WTC11 (cell line): ENCODE results near the gene MAP7D1. TPM values are rescaled to one million over a fixed set of nuclear protein-coding genes. Genes with fewer than 3 reads are reported as not detected.

Experiments used
- ATF1 ChIP-seq: sonication (generic); formaldehyde crosslinking; IDR thresholded peaks from 2 replicates; pipeline ENCODE4 v1.8.1; 2023; ENCODE audit warnings: mild to moderate bottlenecking, moderate library complexity, missing genetic modification reagents
- ELF4 ChIP-seq: sonication (generic); formaldehyde crosslinking; IDR thresholded peaks from 2 replicates; pipeline ENCODE4 v1.8.1; 2022; ENCODE audit warnings: low read depth, mild to moderate bottlenecking, moderate library complexity, missing genetic modification reagents
- ESRRA ChIP-seq: sonication (generic); formaldehyde crosslinking; IDR thresholded peaks from 2 replicates; pipeline ENCODE4 v1.8.1; 2022; ENCODE audit warnings: mild to moderate bottlenecking, missing genetic modification reagents, borderline replicate concordance
- ETV6 ChIP-seq: sonication (generic); formaldehyde crosslinking; IDR thresholded peaks from 2 replicates; pipeline ENCODE4 v1.8.1; 2022; ENCODE audit warnings: mild to moderate bottlenecking, missing genetic modification reagents
- FOXJ3 ChIP-seq: sonication (generic); formaldehyde crosslinking; IDR thresholded peaks from 2 replicates; pipeline ENCODE4 v1.9.0; 2021; ENCODE audit warnings: missing genetic modification reagents, mild to moderate bottlenecking, borderline replicate concordance
- HMGA2 ChIP-seq: fragments of 250-450 bp; sonication (Bioruptor Pico); IDR thresholded peaks from 2 replicates; pipeline ENCODE4 v1.4.0; 2021; ENCODE audit warnings: mild to moderate bottlenecking, moderate library complexity
- NFYB ChIP-seq: sonication (generic); formaldehyde crosslinking; conservative IDR thresholded peaks from 2 replicates; pipeline ENCODE4 v1.8.0; 2022; ENCODE audit warnings: low read depth, missing genetic modification reagents
- RORB ChIP-seq: fragments of 250-450 bp; sonication (Bioruptor Pico); IDR thresholded peaks from 2 replicates; pipeline ENCODE4 v1.9.0; 2021; ENCODE audit warnings: mild to moderate bottlenecking
- SP1 ChIP-seq: sonication (generic); formaldehyde crosslinking; conservative IDR thresholded peaks from 2 replicates; pipeline ENCODE4 v1.8.1; 2022; ENCODE audit warnings: missing genetic modification reagents
- TCF7 ChIP-seq: sonication (generic); formaldehyde crosslinking; IDR thresholded peaks from 2 replicates; pipeline ENCODE4 v1.8.0; 2022; ENCODE audit warnings: mild to moderate bottlenecking, low read depth, missing genetic modification reagents, moderate library complexity
- TP53 ChIP-seq: sonication (generic); formaldehyde crosslinking; IDR thresholded peaks from 2 replicates; pipeline ENCODE4 v1.8.1; 2023; ENCODE audit warnings: mild to moderate bottlenecking, missing genetic modification reagents
- ZNF317 ChIP-seq: sonication (generic); formaldehyde crosslinking; IDR thresholded peaks from 2 replicates; pipeline ENCODE4 v1.8.1; 2023; ENCODE audit warnings: low read depth, mild to moderate bottlenecking, moderate library complexity, missing genetic modification reagents, borderline replicate concordance
- ZNF396 ChIP-seq: fragments of 250-450 bp; sonication (Bioruptor Pico); IDR thresholded peaks from 2 replicates; pipeline ENCODE4 v1.8.0; 2021; ENCODE audit warnings: mild to moderate bottlenecking, moderate library complexity, borderline replicate concordance
- ZNF423 ChIP-seq: fragments of 250-450 bp; sonication (Bioruptor Pico); IDR thresholded peaks from 2 replicates; pipeline ENCODE4 v2.1.2; 2022; ENCODE audit warnings: mild to moderate bottlenecking, moderate library complexity
- total RNA-seq: library from RNA; stranded (reverse); gene quantifications from 3 replicates; pipeline ENCODE4 v1.2.3, GENCODE V29; 2021
- TF ChIP-seq, protein P1 (sequence below): sonication (generic); formaldehyde crosslinking; IDR thresholded peaks from 2 replicates; pipeline ENCODE4 v1.8.0; 2022; ENCODE audit warnings: missing genetic modification reagents
- TF ChIP-seq, protein P2 (sequence below): sonication (generic); formaldehyde crosslinking; IDR thresholded peaks from 2 replicates; pipeline ENCODE4 v1.8.1; 2023; ENCODE audit warnings: mild to moderate bottlenecking, moderate library complexity, missing genetic modification reagents
- TF ChIP-seq, protein P3 (sequence below): sonication (generic); formaldehyde crosslinking; IDR thresholded peaks from 2 replicates; pipeline ENCODE4 v1.8.0; 2022; ENCODE audit warnings: mild to moderate bottlenecking, missing genetic modification reagents
- TF ChIP-seq, protein P4 (sequence below): sonication (generic); formaldehyde crosslinking; IDR thresholded peaks from 2 replicates; pipeline ENCODE4 v1.8.1; 2023; ENCODE audit warnings: mild to moderate bottlenecking, missing genetic modification reagents, moderate library complexity
- TF ChIP-seq, protein P5 (sequence below): fragments of 250-450 bp; sonication (Bioruptor Pico); IDR thresholded peaks from 2 replicates; pipeline ENCODE4 v1.9.0; 2021; ENCODE audit warnings: mild to moderate bottlenecking, borderline replicate concordance

MAP7D1 gene
- total RNA-seq, 1 experiment from 2014 or later, result 88.7 TPM

DNA sequence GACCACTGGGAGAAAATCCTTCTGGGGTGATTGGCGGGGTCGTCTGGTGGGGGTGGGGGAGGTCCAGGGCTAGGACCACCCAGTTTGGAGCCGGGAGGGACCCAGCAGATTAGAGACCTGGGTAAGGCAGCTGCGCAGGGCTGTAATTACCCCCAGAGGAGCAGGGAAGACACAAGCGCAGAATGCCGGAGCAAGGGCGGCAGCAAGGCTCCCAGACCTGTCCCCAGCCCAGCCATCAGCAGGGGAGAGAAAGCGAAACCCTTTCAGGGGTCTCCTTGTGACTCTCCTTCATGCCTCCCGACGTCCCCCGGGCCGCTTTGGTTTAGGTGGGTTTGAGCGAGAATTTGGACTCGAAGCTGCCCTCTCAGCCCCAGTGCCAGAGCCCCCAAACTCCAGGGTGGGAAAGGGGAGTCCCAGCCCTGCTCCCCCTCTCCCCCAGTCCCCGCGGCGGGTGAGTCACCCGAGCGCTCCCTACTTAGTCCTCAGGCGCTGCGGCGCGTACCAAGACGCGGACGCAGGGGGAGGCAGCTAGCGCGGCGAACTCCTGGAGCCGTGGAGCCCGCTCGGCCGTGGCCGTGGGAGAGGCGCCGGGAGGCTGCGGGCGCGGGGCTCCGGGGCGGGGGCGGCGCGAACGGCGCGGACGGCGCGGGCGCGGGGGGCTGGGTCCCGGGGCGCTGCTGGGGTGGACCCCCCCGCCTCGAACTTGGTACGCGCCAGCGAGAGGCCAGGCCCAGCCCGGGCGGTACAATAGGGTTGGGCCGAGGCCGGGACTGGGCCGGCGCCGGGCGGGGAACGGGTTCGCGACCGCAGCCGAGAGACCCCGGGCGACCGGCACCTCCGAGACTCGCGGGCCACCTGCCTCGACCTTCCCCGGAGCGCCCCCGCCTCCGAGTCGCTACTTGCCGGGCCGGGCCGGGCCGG lies at the start of gene MAP7D1 (continued):
- TF ChIP-seq, protein P1, sequence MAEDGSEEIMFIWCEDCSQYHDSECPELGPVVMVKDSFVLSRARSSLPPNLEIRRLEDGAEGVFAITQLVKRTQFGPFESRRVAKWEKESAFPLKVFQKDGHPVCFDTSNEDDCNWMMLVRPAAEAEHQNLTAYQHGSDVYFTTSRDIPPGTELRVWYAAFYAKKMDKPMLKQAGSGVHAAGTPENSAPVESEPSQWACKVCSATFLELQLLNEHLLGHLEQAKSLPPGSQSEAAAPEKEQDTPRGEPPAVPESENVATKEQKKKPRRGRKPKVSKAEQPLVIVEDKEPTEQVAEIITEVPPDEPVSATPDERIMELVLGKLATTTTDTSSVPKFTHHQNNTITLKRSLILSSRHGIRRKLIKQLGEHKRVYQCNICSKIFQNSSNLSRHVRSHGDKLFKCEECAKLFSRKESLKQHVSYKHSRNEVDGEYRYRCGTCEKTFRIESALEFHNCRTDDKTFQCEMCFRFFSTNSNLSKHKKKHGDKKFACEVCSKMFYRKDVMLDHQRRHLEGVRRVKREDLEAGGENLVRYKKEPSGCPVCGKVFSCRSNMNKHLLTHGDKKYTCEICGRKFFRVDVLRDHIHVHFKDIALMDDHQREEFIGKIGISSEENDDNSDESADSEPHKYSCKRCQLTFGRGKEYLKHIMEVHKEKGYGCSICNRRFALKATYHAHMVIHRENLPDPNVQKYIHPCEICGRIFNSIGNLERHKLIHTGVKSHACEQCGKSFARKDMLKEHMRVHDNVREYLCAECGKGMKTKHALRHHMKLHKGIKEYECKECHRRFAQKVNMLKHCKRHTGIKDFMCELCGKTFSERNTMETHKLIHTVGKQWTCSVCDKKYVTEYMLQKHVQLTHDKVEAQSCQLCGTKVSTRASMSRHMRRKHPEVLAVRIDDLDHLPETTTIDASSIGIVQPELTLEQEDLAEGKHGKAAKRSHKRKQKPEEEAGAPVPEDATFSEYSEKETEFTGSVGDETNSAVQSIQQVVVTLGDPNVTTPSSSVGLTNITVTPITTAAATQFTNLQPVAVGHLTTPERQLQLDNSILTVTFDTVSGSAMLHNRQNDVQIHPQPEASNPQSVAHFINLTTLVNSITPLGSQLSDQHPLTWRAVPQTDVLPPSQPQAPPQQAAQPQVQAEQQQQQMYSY (CRISPR knock-in tag), result peak; percentile 45; the same call in 1 of the 2 replicates
- TF ChIP-seq ATF1 (CRISPR knock-in tag) (no peak), ZNF317 (no peak), SP1 (peak; percentile 30; the same call in 1 of the 2 replicates), FOXJ3 (no peak), ZNF396 (no peak), TCF7 (no peak), HMGA2 (CRISPR knock-in tag) (no peak), RORB (no peak), ETV6 (CRISPR knock-in tag) (0 out of 2 replicates have a peak, but pooled peaks have one; percentile 58), ZNF423 (CRISPR knock-in tag) (no peak), ELF4 (no peak), TP53 (CRISPR knock-in tag) (no peak), NFYB (CRISPR knock-in tag) (no peak), ESRRA (CRISPR knock-in tag) (no peak)
- TF ChIP-seq, protein P2, sequence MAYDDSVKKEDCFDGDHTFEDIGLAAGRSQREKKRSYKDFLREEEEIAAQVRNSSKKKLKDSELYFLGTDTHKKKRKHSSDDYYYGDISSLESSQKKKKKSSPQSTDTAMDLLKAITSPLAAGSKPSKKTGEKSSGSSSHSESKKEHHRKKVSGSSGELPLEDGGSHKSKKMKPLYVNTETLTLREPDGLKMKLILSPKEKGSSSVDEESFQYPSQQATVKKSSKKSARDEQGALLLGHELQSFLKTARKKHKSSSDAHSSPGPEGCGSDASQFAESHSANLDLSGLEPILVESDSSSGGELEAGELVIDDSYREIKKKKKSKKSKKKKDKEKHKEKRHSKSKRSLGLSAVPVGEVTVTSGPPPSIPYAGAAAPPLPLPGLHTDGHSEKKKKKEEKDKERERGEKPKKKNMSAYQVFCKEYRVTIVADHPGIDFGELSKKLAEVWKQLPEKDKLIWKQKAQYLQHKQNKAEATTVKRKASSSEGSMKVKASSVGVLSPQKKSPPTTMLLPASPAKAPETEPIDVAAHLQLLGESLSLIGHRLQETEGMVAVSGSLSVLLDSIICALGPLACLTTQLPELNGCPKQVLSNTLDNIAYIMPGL (CRISPR knock-in tag), result 0 out of 2 replicates have a peak, but pooled peaks have one; percentile 11
- TF ChIP-seq, protein P3, sequence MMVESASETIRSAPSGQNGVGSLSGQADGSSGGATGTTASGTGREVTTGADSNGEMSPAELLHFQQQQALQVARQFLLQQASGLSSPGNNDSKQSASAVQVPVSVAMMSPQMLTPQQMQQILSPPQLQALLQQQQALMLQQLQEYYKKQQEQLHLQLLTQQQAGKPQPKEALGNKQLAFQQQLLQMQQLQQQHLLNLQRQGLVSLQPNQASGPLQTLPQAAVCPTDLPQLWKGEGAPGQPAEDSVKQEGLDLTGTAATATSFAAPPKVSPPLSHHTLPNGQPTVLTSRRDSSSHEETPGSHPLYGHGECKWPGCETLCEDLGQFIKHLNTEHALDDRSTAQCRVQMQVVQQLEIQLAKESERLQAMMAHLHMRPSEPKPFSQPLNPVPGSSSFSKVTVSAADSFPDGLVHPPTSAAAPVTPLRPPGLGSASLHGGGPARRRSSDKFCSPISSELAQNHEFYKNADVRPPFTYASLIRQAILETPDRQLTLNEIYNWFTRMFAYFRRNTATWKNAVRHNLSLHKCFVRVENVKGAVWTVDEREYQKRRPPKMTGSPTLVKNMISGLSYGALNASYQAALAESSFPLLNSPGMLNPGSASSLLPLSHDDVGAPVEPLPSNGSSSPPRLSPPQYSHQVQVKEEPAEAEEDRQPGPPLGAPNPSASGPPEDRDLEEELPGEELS (CRISPR knock-in tag), result no peak
- TF ChIP-seq, protein P4, sequence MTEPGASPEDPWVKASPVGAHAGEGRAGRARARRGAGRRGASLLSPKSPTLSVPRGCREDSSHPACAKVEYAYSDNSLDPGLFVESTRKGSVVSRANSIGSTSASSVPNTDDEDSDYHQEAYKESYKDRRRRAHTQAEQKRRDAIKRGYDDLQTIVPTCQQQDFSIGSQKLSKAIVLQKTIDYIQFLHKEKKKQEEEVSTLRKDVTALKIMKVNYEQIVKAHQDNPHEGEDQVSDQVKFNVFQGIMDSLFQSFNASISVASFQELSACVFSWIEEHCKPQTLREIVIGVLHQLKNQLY, result no peak
- TF ChIP-seq, protein P5, sequence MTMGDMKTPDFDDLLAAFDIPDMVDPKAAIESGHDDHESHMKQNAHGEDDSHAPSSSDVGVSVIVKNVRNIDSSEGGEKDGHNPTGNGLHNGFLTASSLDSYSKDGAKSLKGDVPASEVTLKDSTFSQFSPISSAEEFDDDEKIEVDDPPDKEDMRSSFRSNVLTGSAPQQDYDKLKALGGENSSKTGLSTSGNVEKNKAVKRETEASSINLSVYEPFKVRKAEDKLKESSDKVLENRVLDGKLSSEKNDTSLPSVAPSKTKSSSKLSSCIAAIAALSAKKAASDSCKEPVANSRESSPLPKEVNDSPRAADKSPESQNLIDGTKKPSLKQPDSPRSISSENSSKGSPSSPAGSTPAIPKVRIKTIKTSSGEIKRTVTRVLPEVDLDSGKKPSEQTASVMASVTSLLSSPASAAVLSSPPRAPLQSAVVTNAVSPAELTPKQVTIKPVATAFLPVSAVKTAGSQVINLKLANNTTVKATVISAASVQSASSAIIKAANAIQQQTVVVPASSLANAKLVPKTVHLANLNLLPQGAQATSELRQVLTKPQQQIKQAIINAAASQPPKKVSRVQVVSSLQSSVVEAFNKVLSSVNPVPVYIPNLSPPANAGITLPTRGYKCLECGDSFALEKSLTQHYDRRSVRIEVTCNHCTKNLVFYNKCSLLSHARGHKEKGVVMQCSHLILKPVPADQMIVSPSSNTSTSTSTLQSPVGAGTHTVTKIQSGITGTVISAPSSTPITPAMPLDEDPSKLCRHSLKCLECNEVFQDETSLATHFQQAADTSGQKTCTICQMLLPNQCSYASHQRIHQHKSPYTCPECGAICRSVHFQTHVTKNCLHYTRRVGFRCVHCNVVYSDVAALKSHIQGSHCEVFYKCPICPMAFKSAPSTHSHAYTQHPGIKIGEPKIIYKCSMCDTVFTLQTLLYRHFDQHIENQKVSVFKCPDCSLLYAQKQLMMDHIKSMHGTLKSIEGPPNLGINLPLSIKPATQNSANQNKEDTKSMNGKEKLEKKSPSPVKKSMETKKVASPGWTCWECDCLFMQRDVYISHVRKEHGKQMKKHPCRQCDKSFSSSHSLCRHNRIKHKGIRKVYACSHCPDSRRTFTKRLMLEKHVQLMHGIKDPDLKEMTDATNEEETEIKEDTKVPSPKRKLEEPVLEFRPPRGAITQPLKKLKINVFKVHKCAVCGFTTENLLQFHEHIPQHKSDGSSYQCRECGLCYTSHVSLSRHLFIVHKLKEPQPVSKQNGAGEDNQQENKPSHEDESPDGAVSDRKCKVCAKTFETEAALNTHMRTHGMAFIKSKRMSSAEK (CRISPR knock-in tag), result no peak
